H9 (cell line): ENCODE measurements around the gene KRTAP10-3. TPM values are rescaled to one million over a fixed set of nuclear protein-coding genes. Genes with fewer than 3 reads are reported as not detected.
"Not testable (repeated sequence)": the region's sequence is repeated elsewhere in the genome, so short reads cannot be mapped to it uniquely, and the experiment has no call there.

Experiments
- DNase-seq: peaks from one replicate; pipeline ENCODE4 v3.0.0-alpha.2; 2017
- H2AFZ ChIP-seq: one replicate; pipeline ENCODE4 v1.6.1; 2013; ENCODE audit warnings: mild to moderate bottlenecking, low read length, control low read depth, moderate library complexity
- H2AK5ac ChIP-seq: 2 replicates; pipeline ENCODE4 v1.6.1; 2013; ENCODE audit warnings: low read length, control low read depth, mixed read lengths; ENCODE audit not compliant: insufficient read length
- H2BK120ac ChIP-seq: one replicate; pipeline ENCODE4 v1.6.1; 2013; ENCODE audit warnings: low read depth, mild to moderate bottlenecking, low read length, control low read depth, inconsistent platforms; ENCODE audit not compliant: poor library complexity, severe bottlenecking
- H2BK12ac ChIP-seq: 2 replicates; pipeline ENCODE4 v1.6.1; 2013; ENCODE audit warnings: low read length, control low read depth, mixed read lengths, low read depth; ENCODE audit not compliant: insufficient read length
- H2BK15ac ChIP-seq: 2 replicates; pipeline ENCODE4 v1.6.1; 2013; ENCODE audit warnings: low read depth, low read length, control low read depth
- H2BK20ac ChIP-seq: one replicate; pipeline ENCODE4 v1.6.1; 2013; ENCODE audit warnings: low read depth, mild to moderate bottlenecking, low read length, control low read depth, inconsistent platforms; ENCODE audit not compliant: poor library complexity, severe bottlenecking
- H2BK5ac ChIP-seq: 2 replicates; pipeline ENCODE4 v1.6.1; 2013; ENCODE audit warnings: low read length, control low read depth, mixed read lengths; ENCODE audit not compliant: insufficient read length
- H3K14ac ChIP-seq: 2 replicates; pipeline ENCODE4 v1.6.1; 2013; ENCODE audit warnings: low read length, control low read depth; ENCODE audit not compliant: insufficient read depth
- H3K18ac ChIP-seq: 2 replicates; pipeline ENCODE4 v1.6.1; 2013; ENCODE audit warnings: low read depth, mild to moderate bottlenecking, mixed read lengths, low read length, control low read depth; ENCODE audit not compliant: insufficient read length
- H3K23ac ChIP-seq: 2 replicates; pipeline ENCODE4 v1.6.1; 2013; ENCODE audit warnings: low read length, control low read depth, mixed read lengths, low read depth; ENCODE audit not compliant: insufficient read length
- H3K23me2 ChIP-seq: 2 replicates; pipeline ENCODE4 v1.6.1; 2013; ENCODE audit warnings: low read depth, mild to moderate bottlenecking, mixed read lengths, low read length, control low read depth; ENCODE audit not compliant: insufficient read length, poor library complexity, severe bottlenecking
- H3K27ac ChIP-seq: 2 replicates; pipeline ENCODE4 v1.5.1; 2013; ENCODE audit warnings: low read length, control low read depth, mixed read lengths, low read depth; ENCODE audit not compliant: insufficient read length
- H3K27me3 ChIP-seq: 2 replicates; pipeline ENCODE4 v1.6.1; 2013; ENCODE audit warnings: low read length, control low read depth, inconsistent platforms; ENCODE audit not compliant: insufficient read depth
- H3K4ac ChIP-seq: 2 replicates; pipeline ENCODE4 v1.6.1; 2013; ENCODE audit warnings: low read depth, mild to moderate bottlenecking, control low read depth, inconsistent platforms, low read length, moderate library complexity
- H3K4me1 ChIP-seq: 2 replicates; pipeline ENCODE4 v1.6.1; 2013; ENCODE audit warnings: low read length, control low read depth, inconsistent platforms; ENCODE audit not compliant: insufficient read depth
- H3K4me2 ChIP-seq: 2 replicates; pipeline ENCODE4 v1.6.1; 2013; ENCODE audit warnings: low read length, control low read depth, mixed read lengths; ENCODE audit not compliant: insufficient read length, insufficient read depth
- H3K56ac ChIP-seq: 2 replicates; pipeline ENCODE4 v1.6.1; 2013; ENCODE audit warnings: low read depth, mild to moderate bottlenecking, mixed read lengths, low read length, control low read depth; ENCODE audit not compliant: insufficient read length
- H3K79me1 ChIP-seq: 2 replicates; pipeline ENCODE4 v1.6.1; 2013; ENCODE audit warnings: low read depth, mild to moderate bottlenecking, moderate library complexity, low read length, control low read depth, inconsistent platforms; ENCODE audit not compliant: insufficient read depth, poor library complexity, severe bottlenecking
- H3K79me2 ChIP-seq: 2 replicates; pipeline ENCODE4 v1.6.1; 2013; ENCODE audit warnings: low read length, control low read depth, inconsistent platforms; ENCODE audit not compliant: insufficient read depth
- H3K9ac ChIP-seq: 2 replicates; pipeline ENCODE4 v1.6.1; 2013; ENCODE audit warnings: low read length, control low read depth, mixed read lengths; ENCODE audit not compliant: insufficient read length; ENCODE audit errors: extremely low read depth
- H3K9me3 ChIP-seq: one replicate; pipeline ENCODE4 v1.6.1; 2013; ENCODE audit warnings: low read depth, low read length, inconsistent platforms; ENCODE audit not compliant: control insufficient read depth
- H3T11ph ChIP-seq: one replicate; pipeline ENCODE4 v1.6.1; 2013; ENCODE audit warnings: mild to moderate bottlenecking, low read length, control low read depth, inconsistent platforms
- H4K20me1 ChIP-seq: one replicate; pipeline ENCODE4 v1.6.1; 2013; ENCODE audit not compliant: control insufficient read depth, insufficient read length, insufficient read depth
- H4K5ac ChIP-seq: 2 replicates; pipeline ENCODE4 v1.6.1; 2013; ENCODE audit warnings: low read depth, mild to moderate bottlenecking, mixed read lengths, low read length, control low read depth; ENCODE audit not compliant: insufficient read length
- H4K8ac ChIP-seq: replicated peaks from 2 replicates; pipeline ENCODE4 v1.6.1; 2013; ENCODE audit warnings: low read length, control low read depth, mixed read lengths, low read depth; ENCODE audit not compliant: insufficient read length
- H4K91ac ChIP-seq: 2 replicates; pipeline ENCODE4 v1.6.1; 2013; ENCODE audit warnings: low read depth, mild to moderate bottlenecking, moderate library complexity, mixed read lengths, low read length, control low read depth; ENCODE audit not compliant: insufficient read length
- H3K27ac Mint-ChIP-seq, 3 experiments: 2 replicates in 2 of 3; 3 replicates in 1 of 3; pipeline ENCODE4 v1.8.0; 2020 to 2021; ENCODE audit warnings: mixed read lengths in 3 of 3, mild to moderate bottlenecking in 1 of 3, moderate library complexity in 1 of 3
- H3K27me3 Mint-ChIP-seq: 2 replicates; pipeline ENCODE4 v1.8.0; 2021; ENCODE audit warnings: low read depth, mild to moderate bottlenecking, moderate library complexity, mixed read lengths
- H3K36me3 Mint-ChIP-seq, 3 experiments: 2 replicates in 2 of 3; 3 replicates in 1 of 3; pipeline ENCODE4 v1.8.0; 2020 to 2021; ENCODE audit warnings: low read depth in 3 of 3, mixed read lengths in 3 of 3; ENCODE audit not compliant: insufficient read depth in 1 of 3
- H3K4me1 Mint-ChIP-seq, 2 experiments: 2 replicates each; pipeline ENCODE4 v1.8.0; 2020; ENCODE audit warnings: mixed read lengths in 2 of 2
- H3K4me3 Mint-ChIP-seq, 2 experiments: 2 replicates in 1 of 2; 3 replicates in 1 of 2; pipeline ENCODE4 v1.8.0; 2020 to 2021; ENCODE audit warnings: mild to moderate bottlenecking in 2 of 2, mixed read lengths in 2 of 2, moderate library complexity in 1 of 2
- H3K9me3 Mint-ChIP-seq, 2 experiments: 2 replicates in 1 of 2; 3 replicates in 1 of 2; pipeline ENCODE4 v1.8.0; 2020; ENCODE audit warnings: mild to moderate bottlenecking in 2 of 2, mixed read lengths in 2 of 2, moderate library complexity in 1 of 2
- CTCF ChIP-seq: fragments of 200-600 bp; sonication (generic); conservative IDR thresholded peaks from 3 replicates; pipeline ENCODE4 v1.8.0; 2021; ENCODE audit warnings: antibody characterized with exemption, mild to moderate bottlenecking
- WGBS: extraction: QIAGEN DNeasy Blood & Tissue Kit; methylation state at CpG from one replicate; pipeline ENCODE4 v1.1.7; 2013; ENCODE audit warnings: missing lambda C conversion rate, low lambda C conversion rate, mixed read lengths; ENCODE audit not compliant: insufficient read length; ENCODE audit errors: extremely low coverage; 5-methylcytosine and 5-hydroxymethylcytosine counted together
- total RNA-seq: library from RNA; stranded (reverse); gene quantifications from 2 replicates; pipeline ENCODE4 v1.2.1, GENCODE V29; 2021

The KRTAP10-3 gene
- total RNA-seq, 1 experiment from 2014 or later = not detected

- Histone ChIP-seq H3K4ac (no peak overlapping the region), H4K91ac (no peak overlapping the region), H3K23ac (no peak overlapping the region), H2AK5ac (no peak overlapping the region), H3K56ac (no peak overlapping the region), H2BK5ac (no peak overlapping the region), H3K27ac (no peak overlapping the region), H2BK15ac (no peak overlapping the region), H3K4me1 (no peaks in the 10 kb centered on the region), H4K8ac (no peak overlapping the region), H3K23me2 (no peaks in the 10 kb centered on the region), H3K14ac (no peak overlapping the region), H4K20me1 (no peaks in the 10 kb centered on the region), H3T11ph (no peak overlapping the region), H2BK120ac (no peak overlapping the region), H2BK12ac (no peak overlapping the region), H2AFZ (no peak overlapping the region), H3K27me3 (no peaks in the 10 kb centered on the region), H3K79me1 (no peaks in the 10 kb centered on the region), H3K79me2 (no peaks in the 10 kb centered on the region), H3K9ac (no peak overlapping the region), H4K5ac (no peak overlapping the region), H3K4me2 (no peak overlapping the region), H2BK20ac (no peak overlapping the region), H3K18ac (no peak overlapping the region), H3K9me3 (no peaks in the 10 kb centered on the region)
- Mint-ChIP-seq H3K27me3 (peaks cover 9% of the 10 kb centered on the region), H3K36me3 (no peaks in the 10 kb centered on the region), H3K9me3 (no peaks in the 10 kb centered on the region), H3K4me3 (no peak overlapping the region), H3K27ac (no peak overlapping the region), H3K4me1 (no peaks in the 10 kb centered on the region)
- no peak for TF ChIP-seq CTCF
- WGBS = no CpG with 5 or more reads among the region's 1 CpG
- no peak for DNase-seq
These were observed 5.5 kb upstream of the KRTAP10-3 start for GRCh38 chr21:44564099-44564498.

- H3K4me3 Mint-ChIP-seq, H2BK12ac ChIP-seq, H3K27ac Mint-ChIP-seq, H3K9me3 ChIP-seq, H3K4me2 ChIP-seq, H2AFZ ChIP-seq, H3K4me1 ChIP-seq, H3K56ac ChIP-seq, H2BK120ac ChIP-seq, H3T11ph ChIP-seq, H3K27me3 Mint-ChIP-seq, H3K36me3 Mint-ChIP-seq, H2BK15ac ChIP-seq, H4K5ac ChIP-seq, H3K4ac ChIP-seq, H3K9me3 Mint-ChIP-seq, H3K23ac ChIP-seq, H3K27me3 ChIP-seq, H4K91ac ChIP-seq, H3K27ac ChIP-seq, H2BK20ac ChIP-seq, H3K18ac ChIP-seq, H3K79me1 ChIP-seq, H2AK5ac ChIP-seq, H3K23me2 ChIP-seq, H3K9ac ChIP-seq, H4K20me1 ChIP-seq, H3K14ac ChIP-seq, H4K8ac ChIP-seq, DNase-seq, H2BK5ac ChIP-seq, H3K79me2 ChIP-seq: not testable (repeated sequence)
- peaks cover 11 to 13% of the 10 kb centered on the region in 2 experiments; a peak in 3 of 4 replicates for H3K4me1 Mint-ChIP-seq
- no CpG with 5 or more reads among the region's 10 CpGs for WGBS
These were observed 293 bp downstream of the KRTAP10-3 start for GRCh38 chr21:44558329-44558675.
